ENCODE data around the gene C20orf202.

C20orf202 gene

GRCh38 chr20:1184638-1185315, 18.5 kb upstream of the C20orf202 start, which contains the start of gene TMEM74B:
TSS of gene TMEM74B (minus strand) at chr20:1184981. CDS start at chr20:1183801, 1,180 bp downstream.
- no peak for DNase-seq

DNA sequence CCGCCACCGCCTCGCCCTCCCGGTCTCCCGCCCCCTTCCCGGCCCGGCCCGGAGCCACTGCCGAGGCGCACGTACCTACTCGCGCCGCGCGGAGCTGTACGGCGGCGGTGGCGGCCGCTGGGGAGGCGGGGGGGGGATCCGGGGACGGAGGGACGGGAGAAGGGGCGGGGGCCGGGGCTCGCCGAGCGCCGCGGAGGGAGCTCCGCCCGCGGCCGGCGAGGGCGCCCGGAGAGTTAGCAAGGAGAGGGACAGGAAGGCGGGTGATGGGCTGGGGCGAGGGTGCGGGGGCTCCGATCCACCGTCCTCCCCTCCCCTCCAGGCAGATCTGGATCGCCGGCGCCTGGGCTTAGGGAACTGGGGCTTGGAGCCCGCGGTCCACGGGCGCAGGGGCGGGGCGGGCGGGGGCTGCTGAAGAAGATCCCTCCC, 17.9 kb upstream of the C20orf202 start:
- DNase-seq, result no peak

DNA sequence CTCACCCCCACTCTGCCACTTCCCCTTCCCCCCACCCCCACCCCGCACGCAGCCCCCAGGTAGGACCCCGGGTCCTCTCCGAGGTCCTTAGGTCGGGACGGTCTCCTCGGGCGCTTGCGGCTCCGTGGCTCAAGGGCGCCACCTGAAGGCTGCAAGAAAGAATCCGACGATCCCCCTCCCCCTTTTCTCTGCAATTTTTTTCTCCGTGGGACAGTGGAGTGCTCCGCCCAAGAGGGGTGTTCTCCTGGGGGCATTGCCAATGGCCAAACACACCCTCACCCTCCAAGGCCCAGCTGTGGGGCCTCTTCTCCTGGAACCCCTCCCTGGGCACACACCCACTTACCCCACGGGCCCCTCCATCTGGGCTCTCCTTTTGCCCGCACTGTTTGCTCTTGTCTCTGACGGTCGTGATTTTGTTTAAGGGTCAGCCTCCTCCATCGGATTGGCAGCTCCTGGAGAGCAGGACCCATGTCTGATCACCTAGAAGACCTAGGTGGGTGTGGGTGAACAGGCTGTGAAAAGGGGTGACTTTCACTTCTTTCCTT, 17.4 kb upstream of the C20orf202 start:
- DNase-seq, result no peak

GRCh38 chr20:1186367-1186991, 16.8 kb upstream of the C20orf202 start:
- DNase-seq, result no peak

GRCh38 chr20:1187605-1188171, 15.6 kb upstream of the C20orf202 start:
- DNase-seq, result no peak

- DNase-seq, result no peak
Observed at GRCh38 chr20:1188347-1188746, 14.9 kb upstream of the C20orf202 start.

- DNase-seq, result no peak
Observed at GRCh38 chr20:1189827-1190226, 13.4 kb upstream of the C20orf202 start.

- DNase-seq, result no peak
Observed at GRCh38 chr20:1190847-1191246, 12.4 kb upstream of the C20orf202 start.

DNA sequence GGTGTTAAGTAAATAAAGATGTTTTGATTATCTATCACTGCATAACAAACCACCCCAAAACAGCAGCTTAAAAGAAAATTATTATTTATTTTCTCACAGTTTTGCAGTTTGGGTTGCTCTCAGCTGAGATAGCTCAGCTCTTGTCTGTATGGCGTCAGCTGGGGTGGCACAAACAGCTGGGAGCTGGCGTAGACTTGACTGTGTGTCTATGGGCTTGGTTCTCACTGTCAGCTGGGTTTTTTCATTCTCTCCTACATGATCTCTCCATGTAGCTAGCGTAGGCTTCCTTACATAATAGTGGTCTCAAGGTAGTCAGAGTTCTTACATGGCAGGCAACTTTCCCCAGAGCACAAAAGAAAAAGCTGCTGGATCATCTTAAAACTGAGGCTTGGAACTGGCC, 12.0 kb upstream of the C20orf202 start:
- no peak for DNase-seq

DNA sequence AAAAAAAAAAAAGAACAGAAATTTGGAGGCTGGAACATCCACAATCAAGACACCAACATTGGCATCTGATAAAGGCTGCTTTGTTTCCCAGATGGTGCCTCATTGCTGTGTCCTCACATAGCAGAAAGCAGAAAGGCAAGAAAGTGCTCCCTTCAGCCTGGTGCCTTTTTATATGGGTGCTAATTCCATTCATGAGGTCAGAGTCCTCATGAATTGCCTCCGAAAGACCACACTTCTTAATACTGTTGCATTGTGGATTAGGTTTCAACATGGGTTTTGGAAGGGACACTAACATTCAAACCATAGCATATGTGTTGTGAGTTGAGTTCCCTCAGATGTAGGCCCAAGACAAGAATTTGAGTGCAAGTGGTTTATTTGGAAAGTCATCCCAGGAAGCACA, 8.0 kb upstream of the C20orf202 start:
- no peak for DNase-seq

DNA sequence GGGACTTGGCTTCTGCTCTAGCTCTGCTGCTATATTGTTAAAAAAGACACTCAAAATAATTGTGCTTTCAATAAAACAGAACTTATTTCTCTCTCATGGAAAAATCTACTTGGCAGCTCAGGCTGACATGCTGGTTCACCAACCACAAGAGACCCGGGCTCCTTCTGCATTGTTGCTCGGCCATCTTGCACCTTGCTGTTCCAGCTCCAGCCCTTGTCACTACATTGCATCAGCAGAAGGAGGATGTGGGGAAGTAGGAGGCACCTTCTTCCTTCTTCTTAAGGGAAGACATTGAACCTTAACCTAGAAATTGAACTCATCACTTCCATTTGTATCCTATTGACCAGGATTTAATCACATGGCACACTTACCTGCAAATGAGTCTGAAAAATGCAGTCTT, 6.6 kb upstream of the C20orf202 start:
- DNase-seq, result no peak

DNA sequence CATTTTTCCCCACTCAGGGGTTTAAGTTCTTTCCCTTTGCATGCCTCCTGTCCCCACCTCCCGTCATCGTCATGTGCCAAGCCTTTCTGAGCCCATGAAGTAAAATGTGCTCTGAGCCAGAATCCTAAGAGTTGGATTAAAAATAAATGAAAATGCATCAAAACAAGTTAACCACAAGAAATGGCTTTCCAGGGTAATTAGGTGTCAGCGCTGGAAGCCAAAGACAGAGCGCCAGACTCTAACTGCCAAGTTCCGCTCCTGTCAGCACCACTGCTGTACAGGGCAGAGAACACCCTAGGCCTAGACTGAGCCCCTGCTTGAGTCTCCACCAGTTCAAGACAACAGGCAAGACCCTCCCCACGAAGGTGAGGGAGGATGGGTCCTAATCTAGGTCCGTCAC, 5.5 kb upstream of the C20orf202 start:
- no peak for DNase-seq

GRCh38 chr20:1198751-1199150, 4.5 kb upstream of the C20orf202 start:
- no peak for DNase-seq

DNA sequence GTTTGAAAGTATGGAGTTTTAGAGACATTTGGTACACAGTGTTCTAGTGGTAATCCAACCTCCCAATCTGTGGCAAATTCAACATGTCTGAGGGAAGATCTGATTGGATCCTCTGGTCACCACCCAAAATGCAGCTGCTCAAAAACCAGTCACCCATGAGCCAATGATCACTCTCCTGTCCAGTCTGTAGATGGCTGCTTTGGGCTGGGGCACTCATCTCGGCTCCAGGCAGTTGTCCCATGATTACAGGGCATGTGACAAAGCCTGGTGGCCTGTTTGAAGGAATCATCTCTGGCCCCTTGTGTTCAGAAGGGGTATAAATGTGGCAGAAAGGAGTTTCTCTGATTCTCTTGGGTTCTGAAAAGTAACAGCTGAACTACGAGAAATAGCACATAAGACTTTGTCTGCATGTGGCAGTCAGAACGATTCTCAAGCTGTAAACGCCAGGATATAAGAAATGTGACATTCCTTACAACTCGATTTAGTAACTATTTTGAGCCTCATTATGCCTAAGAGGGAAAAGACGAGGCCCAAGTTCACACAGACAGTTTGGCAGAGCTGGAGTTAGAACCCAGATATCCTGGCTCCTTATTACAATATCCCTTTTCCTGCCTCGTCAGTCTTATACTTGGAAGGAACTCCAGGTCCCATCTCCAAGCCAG, 3.9 kb upstream of the C20orf202 start:
- no peak for DNase-seq

DNA sequence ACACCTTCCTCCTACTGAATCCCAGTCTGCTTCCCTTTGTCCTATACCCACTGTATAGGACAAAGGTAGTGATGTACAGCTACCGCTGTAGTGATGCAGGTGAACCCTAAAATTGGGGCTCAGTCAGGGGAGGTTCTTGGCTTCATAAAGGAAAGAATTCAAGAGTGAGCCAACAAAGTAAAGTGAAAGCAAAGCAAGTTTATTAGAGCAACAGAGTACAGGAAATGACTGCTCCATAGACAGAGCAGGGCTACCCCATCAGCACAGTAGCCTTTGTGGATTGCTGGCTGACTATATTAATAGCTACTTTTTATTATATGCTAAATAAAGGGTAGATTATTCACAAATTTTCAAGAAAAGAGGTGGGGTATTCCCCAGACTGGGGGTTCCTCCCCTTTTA, 3.3 kb upstream of the C20orf202 start:
- no peak for DNase-seq

GRCh38 chr20:1203630-1204029, 376 bp downstream of the C20orf202 start:
- DNase-seq, result no peak

- no peak for DNase-seq
Observed at GRCh38 chr20:1204113-1204512, 859 bp downstream of the C20orf202 start.

DNA sequence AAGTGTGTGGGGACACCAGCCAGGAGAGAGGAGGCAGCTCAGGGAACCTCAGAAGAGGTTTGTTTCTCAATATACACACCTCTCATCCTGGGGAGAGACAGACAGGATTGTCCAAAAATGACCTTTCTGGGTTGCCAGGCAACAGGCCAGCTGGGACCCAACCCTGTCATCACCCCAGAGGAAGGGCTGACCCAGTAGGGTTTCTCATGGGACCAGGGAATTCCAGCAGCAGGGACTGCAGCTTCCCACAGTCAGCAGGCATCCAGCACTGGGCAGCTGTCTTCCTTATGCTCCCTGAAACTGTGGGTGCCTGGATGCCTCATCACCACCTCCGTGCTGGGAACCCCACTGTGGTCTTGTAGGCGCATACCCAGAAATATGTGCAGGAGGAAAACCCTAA, 1.3 kb downstream of the C20orf202 start:
- DNase-seq, result no peak

DNA sequence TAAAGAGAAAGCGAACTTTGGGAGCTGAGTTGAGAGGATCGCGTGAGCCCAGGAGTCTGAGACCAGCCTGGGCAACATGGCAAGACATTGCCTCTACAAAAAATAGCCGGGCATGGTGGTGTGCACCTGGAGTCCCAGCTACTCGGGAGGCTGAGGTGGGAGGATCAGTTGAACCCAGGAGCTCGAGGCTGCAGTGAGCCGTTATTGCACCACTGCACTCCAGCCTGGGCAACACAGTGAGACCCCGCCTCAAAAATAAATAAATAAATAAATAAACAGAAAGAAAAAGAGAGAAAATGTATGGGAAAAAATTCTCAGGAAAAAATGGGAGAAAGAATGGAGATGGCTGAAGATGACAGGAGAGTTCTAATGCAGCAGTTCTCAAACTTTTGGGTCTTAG, 2.5 kb downstream of the C20orf202 start:
- no peak for DNase-seq

- DNase-seq, result no peak
Observed at GRCh38 chr20:1206366-1207148, 3.3 kb downstream of the C20orf202 start.

DNA sequence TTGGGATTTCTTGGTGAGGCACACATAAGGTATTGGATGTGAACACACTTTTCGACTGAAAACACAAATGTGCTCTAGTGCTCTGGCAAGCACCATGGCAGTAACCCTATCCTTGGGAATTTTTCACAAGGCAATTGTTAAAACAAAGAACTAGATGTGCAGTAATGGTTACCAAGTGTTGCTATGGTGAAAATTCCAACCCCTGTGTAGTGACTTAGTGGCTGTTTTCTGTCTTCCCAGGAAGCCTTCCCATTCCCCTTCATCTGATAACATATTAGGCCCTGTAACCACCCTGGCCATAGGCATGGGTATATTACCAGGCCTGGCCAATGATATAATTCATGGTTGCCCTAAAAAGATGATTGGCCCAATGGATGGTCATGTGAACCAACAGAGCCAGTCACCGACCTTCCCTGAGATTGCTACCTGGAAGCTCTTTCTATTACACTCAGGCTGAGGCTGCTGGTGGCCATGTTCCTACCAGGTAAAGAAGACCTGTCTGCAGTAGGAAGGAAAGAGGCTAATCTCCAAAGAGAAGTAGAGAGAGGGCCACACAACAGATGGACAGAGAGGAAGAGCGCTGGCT, 4.1 kb downstream of the C20orf202 start:
- DNase-seq, result no peak
